ENCODE measurements around the gene ALOX5. TPM values are rescaled to one million over a fixed set of nuclear protein-coding genes. Genes with fewer than 3 reads are reported as not detected.

ALOX5 gene
- total and polyA plus RNA-seq, 2 experiments from 2014 or later, result 3.7 to 5.4 TPM

DNA sequence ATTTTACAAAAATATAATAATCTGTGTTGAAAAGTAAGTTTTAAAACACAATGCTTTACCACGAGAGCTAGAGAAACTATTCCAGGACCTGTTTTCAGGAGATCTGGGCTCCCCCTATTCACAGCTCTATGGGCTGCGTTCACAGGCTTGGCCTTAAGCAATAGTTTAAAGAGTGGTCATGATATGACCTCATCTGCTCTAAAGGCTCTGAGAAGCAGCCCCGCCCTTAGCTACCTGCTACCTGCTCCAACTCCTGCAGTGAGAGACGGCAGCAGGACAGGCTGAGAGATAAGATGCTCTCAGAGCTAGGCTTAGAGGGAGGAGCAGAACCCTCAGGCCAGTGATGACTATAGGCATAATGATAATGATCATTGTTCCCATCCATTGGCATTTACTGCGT lies 12.6 kb downstream of the ALOX5 start (continued):
- TF ChIP-seq, protein P1, sequence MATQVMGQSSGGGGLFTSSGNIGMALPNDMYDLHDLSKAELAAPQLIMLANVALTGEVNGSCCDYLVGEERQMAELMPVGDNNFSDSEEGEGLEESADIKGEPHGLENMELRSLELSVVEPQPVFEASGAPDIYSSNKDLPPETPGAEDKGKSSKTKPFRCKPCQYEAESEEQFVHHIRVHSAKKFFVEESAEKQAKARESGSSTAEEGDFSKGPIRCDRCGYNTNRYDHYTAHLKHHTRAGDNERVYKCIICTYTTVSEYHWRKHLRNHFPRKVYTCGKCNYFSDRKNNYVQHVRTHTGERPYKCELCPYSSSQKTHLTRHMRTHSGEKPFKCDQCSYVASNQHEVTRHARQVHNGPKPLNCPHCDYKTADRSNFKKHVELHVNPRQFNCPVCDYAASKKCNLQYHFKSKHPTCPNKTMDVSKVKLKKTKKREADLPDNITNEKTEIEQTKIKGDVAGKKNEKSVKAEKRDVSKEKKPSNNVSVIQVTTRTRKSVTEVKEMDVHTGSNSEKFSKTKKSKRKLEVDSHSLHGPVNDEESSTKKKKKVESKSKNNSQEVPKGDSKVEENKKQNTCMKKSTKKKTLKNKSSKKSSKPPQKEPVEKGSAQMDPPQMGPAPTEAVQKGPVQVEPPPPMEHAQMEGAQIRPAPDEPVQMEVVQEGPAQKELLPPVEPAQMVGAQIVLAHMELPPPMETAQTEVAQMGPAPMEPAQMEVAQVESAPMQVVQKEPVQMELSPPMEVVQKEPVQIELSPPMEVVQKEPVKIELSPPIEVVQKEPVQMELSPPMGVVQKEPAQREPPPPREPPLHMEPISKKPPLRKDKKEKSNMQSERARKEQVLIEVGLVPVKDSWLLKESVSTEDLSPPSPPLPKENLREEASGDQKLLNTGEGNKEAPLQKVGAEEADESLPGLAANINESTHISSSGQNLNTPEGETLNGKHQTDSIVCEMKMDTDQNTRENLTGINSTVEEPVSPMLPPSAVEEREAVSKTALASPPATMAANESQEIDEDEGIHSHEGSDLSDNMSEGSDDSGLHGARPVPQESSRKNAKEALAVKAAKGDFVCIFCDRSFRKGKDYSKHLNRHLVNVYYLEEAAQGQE (IDR thresholded peaks at IDR 0.05; ENCODE audit: unreplicated experiment), result no peak
- TF ChIP-seq ZNF114 (CRISPR knock-in tag; IDR thresholded peaks at IDR 0.05), result no peak

GRCh38 chr10:45387096-45387893 lies 13.3 kb downstream of the ALOX5 start:
- H3K36me3 Mint-ChIP-seq (ENCODE audit: low read depth), result peaks cover 14% of the 10 kb centered on the region
- Histone ChIP-seq H3K4me1 (ENCODE audit: insufficient read depth) (no peaks in the 10 kb centered on the region), H2AFZ (no peak overlapping the region), H3K27me3 (ENCODE audit: insufficient read depth) (no peaks in the 10 kb centered on the region), H3K79me2 (replicated peaks; ENCODE audit: insufficient read depth) (no peaks in the 10 kb centered on the region), H3K4me3 (no peak overlapping the region), H3K9me2 (ENCODE audit: insufficient read depth) (no peaks in the 10 kb centered on the region), H3F3A (replicated peaks; ENCODE audit: low read depth) (no peaks in the 10 kb centered on the region), H3K36me3 (ENCODE audit: insufficient read depth) (no peaks in the 10 kb centered on the region), H4K20me1 (replicated peaks; ENCODE audit: insufficient read depth) (no peaks in the 10 kb centered on the region), H3K4me2 (no peak overlapping the region), H3K27ac (ENCODE audit: low read depth) (no peak overlapping the region)
- H3K27me3 Mint-ChIP-seq (ENCODE audit: insufficient read depth, low read depth, poor library complexity), result peaks cover 2% of the 10 kb centered on the region
- H3K9me3 Mint-ChIP-seq, result peaks cover 35% of the 10 kb centered on the region
- H3K4me3 Mint-ChIP-seq, result no peak overlapping the region
- H3K27ac Mint-ChIP-seq, result no peak overlapping the region
- ATAC-seq (no peak), DNase-seq (ENCODE audit: low spot score) (no peak)
- H3K4me1 Mint-ChIP-seq, result no peaks in the 10 kb centered on the region
- TF ChIP-seq, protein P2, sequence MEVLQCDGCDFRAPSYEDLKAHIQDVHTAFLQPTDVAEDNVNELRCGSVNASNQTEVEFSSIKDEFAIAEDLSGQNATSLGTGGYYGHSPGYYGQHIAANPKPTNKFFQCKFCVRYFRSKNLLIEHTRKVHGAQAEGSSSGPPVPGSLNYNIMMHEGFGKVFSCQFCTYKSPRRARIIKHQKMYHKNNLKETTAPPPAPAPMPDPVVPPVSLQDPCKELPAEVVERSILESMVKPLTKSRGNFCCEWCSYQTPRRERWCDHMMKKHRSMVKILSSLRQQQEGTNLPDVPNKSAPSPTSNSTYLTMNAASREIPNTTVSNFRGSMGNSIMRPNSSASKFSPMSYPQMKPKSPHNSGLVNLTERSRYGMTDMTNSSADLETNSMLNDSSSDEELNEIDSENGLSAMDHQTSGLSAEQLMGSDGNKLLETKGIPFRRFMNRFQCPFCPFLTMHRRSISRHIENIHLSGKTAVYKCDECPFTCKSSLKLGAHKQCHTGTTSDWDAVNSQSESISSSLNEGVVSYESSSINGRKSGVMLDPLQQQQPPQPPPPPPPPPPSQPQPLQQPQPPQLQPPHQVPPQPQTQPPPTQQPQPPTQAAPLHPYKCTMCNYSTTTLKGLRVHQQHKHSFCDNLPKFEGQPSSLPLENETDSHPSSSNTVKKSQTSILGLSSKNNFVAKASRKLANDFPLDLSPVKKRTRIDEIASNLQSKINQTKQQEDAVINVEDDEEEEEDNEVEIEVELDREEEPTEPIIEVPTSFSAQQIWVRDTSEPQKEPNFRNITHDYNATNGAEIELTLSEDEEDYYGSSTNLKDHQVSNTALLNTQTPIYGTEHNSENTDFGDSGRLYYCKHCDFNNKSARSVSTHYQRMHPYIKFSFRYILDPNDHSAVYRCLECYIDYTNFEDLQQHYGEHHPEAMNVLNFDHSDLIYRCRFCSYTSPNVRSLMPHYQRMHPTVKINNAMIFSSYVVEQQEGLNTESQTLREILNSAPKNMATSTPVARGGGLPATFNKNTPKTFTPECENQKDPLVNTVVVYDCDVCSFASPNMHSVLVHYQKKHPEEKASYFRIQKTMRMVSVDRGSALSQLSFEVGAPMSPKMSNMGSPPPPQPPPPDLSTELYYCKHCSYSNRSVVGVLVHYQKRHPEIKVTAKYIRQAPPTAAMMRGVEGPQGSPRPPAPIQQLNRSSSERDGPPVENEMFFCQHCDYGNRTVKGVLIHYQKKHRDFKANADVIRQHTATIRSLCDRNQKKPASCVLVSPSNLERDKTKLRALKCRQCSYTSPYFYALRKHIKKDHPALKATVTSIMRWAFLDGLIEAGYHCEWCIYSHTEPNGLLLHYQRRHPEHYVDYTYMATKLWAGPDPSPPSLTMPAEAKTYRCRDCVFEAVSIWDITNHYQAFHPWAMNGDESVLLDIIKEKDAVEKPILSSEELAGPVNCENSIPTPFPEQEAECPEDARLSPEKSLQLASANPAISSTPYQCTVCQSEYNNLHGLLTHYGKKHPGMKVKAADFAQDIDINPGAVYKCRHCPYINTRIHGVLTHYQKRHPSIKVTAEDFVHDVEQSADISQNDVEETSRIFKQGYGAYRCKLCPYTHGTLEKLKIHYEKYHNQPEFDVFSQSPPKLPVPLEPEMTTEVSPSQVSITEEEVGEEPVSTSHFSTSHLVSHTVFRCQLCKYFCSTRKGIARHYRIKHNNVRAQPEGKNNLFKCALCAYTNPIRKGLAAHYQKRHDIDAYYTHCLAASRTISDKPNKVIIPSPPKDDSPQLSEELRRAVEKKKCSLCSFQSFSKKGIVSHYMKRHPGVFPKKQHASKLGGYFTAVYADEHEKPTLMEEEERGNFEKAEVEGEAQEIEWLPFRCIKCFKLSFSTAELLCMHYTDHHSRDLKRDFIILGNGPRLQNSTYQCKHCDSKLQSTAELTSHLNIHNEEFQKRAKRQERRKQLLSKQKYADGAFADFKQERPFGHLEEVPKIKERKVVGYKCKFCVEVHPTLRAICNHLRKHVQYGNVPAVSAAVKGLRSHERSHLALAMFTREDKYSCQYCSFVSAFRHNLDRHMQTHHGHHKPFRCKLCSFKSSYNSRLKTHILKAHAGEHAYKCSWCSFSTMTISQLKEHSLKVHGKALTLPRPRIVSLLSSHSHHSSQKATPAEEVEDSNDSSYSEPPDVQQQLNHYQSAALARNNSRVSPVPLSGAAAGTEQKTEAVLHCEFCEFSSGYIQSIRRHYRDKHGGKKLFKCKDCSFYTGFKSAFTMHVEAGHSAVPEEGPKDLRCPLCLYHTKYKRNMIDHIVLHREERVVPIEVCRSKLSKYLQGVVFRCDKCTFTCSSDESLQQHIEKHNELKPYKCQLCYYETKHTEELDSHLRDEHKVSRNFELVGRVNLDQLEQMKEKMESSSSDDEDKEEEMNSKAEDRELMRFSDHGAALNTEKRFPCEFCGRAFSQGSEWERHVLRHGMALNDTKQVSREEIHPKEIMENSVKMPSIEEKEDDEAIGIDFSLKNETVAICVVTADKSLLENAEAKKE (CRISPR knock-in tag; IDR thresholded peaks at IDR 0.05), result no peak
- TF ChIP-seq EZH2phosphoT487 (IDR thresholded peaks at IDR 0.05; ENCODE audit: unreplicated experiment) (no peak), EZH2 (IDR thresholded peaks at IDR 0.05; ENCODE audit: low read depth, unreplicated experiment) (no peak), ZNF331 (CRISPR knock-in tag; IDR thresholded peaks at IDR 0.05; ENCODE audit: low read depth) (no peak), ZNF114 (CRISPR knock-in tag; IDR thresholded peaks at IDR 0.05) (no peak), STAT1 (IDR thresholded peaks at IDR 0.05; ENCODE audit: unreplicated experiment) (no peak), CREB1 (CRISPR knock-in tag; IDR thresholded peaks at IDR 0.05; ENCODE audit: low read depth) (no peak), JUNB (IDR thresholded peaks at IDR 0.05; ENCODE audit: unreplicated experiment) (no peak)
- TF ChIP-seq, protein P3, sequence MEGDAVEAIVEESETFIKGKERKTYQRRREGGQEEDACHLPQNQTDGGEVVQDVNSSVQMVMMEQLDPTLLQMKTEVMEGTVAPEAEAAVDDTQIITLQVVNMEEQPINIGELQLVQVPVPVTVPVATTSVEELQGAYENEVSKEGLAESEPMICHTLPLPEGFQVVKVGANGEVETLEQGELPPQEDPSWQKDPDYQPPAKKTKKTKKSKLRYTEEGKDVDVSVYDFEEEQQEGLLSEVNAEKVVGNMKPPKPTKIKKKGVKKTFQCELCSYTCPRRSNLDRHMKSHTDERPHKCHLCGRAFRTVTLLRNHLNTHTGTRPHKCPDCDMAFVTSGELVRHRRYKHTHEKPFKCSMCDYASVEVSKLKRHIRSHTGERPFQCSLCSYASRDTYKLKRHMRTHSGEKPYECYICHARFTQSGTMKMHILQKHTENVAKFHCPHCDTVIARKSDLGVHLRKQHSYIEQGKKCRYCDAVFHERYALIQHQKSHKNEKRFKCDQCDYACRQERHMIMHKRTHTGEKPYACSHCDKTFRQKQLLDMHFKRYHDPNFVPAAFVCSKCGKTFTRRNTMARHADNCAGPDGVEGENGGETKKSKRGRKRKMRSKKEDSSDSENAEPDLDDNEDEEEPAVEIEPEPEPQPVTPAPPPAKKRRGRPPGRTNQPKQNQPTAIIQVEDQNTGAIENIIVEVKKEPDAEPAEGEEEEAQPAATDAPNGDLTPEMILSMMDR (conservative IDR thresholded peaks at IDR 0.05; ENCODE audit: low read depth in 2 of 2), result no peak
- TF ChIP-seq, protein P4, sequence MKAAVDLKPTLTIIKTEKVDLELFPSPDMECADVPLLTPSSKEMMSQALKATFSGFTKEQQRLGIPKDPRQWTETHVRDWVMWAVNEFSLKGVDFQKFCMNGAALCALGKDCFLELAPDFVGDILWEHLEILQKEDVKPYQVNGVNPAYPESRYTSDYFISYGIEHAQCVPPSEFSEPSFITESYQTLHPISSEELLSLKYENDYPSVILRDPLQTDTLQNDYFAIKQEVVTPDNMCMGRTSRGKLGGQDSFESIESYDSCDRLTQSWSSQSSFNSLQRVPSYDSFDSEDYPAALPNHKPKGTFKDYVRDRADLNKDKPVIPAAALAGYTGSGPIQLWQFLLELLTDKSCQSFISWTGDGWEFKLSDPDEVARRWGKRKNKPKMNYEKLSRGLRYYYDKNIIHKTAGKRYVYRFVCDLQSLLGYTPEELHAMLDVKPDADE (IDR thresholded peaks at IDR 0.05), result no peak

All from GM23338 (cell line).